NCI-H460 (cell line): ENCODE data around the gene FRS3. TPM values are rescaled to one million over a fixed set of nuclear protein-coding genes. Genes with fewer than 3 reads are reported as not detected.

Experiments used
- DNase-seq: peaks from one replicate; pipeline ENCODE4 v3.0.0-alpha.2; 2016; ENCODE audit warnings: low read depth; ENCODE audit errors: extremely low read depth
- total RNA-seq: library from RNA; depleted of rRNA; stranded (reverse); fragments of >200 nt; shearing (Covaris generic); gene quantifications from 2 replicates; pipeline ENCODE4 v1.2.3, GENCODE V29; 2014

Gene FRS3
- total RNA-seq, 1 experiment from 2014 or later, result 1.2 TPM

DNA sequence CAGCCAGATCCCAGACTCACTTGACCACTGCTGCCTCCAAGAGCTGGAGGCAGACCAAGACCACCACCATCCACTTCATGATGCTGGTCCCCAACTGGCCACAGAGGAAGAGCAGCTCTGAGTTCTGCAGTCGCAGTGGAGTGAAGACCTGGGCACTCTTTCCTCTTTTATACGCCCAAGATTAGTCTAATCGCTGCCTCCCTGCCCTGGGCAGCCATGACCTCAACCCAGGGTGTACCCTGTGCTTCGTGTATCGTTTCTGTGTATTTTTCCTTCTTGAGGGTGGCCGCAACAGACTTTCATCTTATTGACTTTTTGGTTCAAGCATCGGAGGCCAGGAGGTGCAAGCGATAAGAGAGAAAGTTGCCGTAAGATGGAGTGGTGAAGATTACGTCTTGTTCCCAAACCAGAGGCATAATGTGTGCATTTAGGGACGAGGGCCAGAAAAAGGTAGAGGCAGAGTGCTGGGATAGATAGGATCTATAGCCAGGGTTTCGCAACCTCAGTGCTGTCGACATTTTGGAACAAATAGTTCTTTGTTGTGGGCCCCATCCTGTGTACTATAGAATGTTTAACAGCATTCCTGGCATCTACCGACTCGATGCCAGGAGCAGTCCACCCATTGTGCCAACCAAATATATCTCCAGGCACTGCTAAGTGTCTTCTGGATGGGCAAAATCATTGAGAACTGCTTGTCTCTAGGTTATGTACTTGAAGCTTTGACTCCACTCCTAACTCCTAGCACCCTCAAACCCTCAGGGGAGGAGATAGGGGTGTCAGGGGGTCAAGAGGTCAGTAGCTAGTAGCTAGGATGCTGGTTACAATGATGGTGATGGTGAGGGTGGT, 32.2 kb downstream of the FRS3 start, which contains the start of gene PGC:
TSS of gene PGC (minus strand) at position 142 of the 846 bp plus-strand sequence. CDS start at position 79, 63 bp downstream.
- DNase-seq, result no peak

DNA sequence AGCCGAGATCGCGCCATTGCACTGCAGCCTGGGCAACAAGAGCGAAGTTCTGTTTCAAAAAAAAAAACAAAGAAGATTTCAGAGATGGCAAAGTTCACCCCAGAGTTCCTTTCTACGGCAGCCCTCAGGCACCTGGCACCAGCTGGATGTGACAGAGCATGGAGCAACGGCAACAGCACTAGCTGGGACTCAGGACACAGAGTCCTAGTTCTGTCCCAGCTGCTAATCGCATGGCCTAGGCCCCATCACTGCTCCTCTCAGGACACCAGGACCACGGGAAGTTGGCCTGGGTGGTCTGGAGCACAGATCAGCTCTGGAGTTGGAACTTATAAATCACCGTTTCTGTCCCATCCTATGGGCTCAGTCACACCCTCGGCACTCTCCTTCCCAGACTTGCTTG, 33.6 kb downstream of the FRS3 start:
- no peak for DNase-seq

DNA sequence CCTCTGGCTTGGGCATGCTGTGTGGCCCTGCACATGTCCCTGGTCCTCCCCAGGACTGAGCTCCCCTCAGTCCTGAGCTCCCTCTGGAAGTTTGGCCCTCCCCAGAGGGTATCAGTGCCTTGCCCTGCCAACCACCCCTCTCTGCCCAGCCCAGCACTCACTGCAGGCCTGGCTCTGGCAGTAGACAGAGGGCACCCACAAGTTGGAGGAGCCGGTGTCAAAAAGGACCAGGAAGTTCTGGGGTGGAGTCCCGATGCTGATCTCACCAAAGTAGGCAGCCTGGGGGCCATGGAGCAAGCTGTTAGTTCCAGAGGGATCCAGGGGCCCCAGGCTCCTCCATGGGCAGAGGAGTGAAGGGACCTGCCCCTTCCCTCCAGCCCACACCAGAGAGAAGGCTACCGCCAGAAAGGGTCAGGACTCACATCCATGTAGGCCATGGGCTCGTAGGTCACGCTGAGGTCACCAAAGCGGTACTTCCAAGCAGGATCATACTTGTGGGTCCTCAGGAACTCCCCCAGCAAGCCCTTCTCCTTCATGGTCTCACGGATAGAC, 35.4 kb downstream of the FRS3 start:
- DNase-seq, result no peak

DNA sequence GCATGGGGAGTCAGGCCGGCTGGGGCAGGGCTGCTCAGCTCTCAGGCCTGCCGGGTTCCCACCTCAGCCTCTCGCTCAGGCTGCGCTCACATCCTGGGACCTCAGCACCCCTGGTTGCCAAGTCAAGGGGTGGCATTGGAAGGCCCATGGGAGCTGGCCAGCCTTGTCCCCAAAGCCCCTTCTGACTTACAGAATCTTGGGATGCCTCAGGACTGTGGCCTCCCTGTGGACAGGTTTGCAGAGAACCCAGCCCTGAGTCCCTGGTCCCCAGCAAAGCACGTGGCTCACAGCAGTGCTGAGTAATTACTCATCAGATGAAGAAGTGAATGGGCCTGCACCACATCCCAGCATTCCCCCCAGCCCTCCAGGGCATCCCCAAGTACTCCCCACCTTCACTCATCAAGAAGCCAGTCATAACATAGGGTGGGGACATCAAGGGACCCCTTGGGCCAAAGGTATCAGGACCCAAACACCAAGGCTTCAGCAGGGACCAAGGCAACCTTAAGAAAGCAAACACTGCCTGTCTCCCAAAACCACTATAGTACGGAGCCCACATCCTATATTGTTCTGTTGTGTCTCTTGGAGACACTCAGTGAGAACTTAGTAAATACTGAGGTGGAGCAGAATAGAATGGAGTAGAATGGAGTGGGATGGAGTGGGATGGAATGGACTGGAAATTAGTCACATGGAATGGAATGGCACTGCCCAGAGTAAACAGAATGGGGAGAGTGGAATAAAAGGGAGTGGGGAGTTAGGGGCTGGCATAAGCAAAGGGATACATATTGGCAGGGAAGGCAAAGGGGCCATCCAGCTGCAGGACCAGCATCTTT, 36.1 kb downstream of the FRS3 start:
- no peak for DNase-seq

DNA sequence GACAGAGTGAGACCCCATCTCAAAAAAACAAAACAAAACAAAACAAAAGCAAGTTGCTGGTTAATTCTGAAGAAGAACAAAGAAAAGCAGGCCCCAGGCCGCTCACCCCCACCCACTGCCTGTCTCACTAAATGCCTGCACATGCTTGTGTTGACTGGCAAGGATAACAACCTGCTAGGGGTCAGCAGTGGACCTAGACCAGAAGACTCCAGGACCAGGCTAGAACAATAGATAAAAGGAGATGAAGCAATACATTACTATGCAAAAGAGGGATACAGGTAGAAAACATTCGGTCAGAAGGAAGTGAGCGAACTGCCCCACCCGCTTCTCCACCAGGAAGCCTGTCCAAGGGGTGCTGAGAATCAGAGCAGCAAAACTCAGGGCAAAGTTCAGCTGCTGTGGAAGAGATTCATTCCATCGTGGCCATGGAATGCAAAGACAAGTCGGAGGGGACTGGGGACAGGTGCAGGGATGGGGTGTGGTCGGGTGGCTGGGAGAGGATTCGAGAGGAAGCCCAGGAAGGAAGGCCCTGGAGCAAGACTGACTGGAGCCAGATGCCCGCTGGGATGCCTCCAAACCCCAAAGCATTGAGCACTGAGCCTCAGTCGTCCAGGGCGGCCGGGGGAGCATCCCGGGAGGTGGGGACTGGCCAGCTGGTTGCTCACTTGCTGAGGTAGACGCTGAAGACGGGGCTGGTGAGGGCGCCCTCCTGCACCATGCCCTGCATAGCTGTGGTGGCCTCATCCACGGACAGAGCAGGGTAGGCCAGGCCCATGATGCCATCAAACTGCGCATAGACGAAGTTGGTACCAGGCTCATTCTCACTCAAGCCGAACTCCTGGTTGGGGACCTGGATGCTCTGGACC, 37.8 kb downstream of the FRS3 start:
- DNase-seq, result no peak

DNA sequence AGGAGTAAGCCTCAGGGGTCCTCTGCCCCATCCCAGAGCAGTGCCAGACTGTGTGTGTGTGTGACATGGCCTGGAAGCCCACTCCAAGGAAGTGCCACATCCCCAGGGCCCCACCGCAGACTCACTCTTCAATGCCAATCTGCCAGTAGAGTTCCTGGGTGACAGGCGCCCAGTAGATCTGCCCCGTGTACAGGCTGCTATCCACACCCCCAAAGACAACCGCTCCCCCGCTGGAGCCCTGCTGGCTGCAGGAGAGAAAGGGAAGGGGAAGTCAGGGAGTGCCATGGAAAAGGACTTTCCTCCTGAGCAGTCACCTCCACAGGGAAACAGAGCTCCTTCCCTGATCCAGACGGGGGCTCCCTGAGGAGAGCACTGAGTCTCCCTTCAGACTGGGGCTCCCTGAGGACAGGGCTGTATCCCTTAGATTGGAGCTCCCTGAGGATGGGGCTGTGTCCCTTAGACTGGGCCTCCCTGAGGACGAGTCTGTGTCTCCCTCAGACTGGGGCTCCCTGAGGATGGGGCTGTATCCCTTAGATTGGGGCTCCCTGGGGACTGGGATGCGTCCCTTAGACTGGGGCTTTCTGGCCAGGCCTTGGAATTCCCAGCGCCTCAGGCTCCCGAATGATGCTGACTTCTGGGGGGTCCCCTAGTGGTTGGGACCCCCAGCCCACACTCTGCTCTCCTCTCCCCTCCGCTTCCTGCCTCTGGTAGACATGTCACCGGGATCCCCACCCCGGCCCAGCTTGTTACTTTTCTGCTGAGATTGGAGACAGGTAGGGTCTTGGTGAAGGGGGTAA, 39.1 kb downstream of the FRS3 start:
- no peak for DNase-seq

DNA sequence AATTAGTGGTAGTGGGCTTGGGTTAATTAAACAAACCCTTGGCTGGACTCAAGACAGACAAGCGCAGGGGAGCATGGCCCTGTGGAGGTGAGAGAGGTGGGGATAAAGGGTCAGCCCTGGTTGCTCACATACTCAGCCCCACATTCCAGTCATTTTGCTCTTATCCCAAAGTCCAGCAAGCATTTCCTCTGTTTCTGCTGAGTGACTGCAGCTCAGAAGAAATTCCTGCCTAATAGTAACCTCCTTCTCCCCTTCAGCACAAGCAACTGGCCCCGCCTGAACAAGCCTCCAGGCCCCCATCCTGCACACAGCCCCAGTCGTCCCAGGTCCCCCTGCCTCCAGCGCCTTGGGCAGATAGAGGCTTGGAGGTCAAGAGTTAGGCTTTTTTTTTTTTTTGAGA, 40.7 kb downstream of the FRS3 start:
- no peak for DNase-seq

DNA sequence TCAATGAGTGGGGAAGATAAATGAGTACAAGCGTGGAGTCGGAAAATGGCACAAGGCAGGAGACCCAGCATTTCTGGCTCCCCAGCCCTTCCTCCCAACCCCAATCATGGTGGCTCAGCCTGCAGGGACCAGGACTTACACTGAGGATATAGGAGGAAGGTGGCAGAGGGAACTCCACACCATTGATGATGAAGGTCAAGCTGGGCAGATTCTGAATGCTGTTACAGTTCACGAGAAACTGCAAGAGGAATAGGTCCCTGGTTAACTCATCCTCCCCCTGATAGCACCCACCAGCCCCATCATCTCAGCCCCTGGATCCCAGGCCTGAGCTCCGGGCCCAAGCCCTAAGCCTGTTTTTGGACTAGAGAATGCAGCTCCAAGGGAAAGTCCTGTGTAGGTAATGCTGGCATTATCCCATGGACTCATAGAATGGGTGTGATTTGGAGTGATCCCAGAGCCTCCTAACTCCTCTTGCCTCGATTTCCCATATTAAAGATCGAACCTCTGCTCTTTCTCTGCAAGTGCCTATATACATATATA, 42.0 kb downstream of the FRS3 start:
- DNase-seq, result no peak

DNA sequence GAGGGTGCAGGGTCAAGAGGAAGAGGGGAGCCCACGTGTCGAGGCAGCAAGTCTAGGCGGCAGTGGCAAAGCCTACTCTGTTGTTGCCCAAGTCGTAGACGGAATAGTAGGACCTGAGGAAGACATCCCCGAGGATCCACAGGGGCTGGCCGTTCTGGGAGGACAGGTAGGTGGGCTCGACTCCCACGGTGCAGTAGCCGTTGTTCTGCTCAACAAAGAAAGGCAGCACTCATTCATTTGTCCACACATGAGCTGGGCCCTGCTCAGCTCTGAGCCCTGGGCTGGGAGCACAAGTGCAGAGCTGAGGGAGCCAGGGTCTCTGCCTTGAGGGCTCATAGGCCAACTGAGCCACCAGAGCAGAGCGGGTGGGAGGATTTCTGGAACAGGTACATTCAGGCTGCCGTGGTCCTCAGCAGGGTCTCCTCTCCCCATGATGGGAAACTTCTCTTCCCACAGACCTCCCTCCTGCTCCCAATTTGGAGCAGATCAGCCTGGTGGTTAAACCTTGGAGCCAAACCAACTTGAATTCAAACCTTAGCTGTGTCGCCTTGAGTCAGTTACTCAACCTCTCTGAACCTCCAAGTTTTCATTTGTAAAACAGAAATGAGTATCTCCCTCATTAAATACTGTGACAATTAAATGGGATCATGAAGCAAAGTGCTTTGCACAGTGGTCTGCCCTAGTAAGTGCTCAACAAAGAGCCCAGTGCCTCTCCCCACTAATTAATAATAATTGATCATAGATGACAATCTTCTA, 42.7 kb downstream of the FRS3 start:
- no peak for DNase-seq

DNA sequence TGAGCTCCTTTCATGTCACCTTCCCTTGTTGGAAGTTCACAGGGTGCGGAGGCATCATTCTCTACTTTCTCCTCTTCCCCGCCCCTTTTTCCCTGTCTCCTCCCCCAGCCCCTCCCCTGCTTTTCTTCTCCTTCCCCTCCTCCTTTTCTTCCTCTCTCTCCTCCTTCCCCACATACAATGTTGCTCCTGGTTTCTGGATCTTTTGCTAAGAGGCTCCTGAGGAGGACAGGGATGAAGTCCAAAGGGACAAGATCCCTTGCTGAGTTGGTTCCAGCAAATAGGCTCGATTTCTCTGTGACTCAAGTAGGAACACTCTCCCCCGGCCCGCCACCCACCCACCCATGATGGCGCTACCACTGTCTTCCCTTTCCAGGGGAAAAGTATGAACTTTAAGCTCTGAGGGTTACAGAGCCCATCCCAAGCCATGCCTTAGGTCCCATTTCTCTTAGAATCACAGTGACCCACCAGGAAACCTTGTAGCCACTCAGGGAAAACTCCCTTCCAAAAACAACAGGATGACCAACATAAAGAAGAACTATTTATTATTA, 43.4 kb downstream of the FRS3 start:
- no peak for DNase-seq

DNA sequence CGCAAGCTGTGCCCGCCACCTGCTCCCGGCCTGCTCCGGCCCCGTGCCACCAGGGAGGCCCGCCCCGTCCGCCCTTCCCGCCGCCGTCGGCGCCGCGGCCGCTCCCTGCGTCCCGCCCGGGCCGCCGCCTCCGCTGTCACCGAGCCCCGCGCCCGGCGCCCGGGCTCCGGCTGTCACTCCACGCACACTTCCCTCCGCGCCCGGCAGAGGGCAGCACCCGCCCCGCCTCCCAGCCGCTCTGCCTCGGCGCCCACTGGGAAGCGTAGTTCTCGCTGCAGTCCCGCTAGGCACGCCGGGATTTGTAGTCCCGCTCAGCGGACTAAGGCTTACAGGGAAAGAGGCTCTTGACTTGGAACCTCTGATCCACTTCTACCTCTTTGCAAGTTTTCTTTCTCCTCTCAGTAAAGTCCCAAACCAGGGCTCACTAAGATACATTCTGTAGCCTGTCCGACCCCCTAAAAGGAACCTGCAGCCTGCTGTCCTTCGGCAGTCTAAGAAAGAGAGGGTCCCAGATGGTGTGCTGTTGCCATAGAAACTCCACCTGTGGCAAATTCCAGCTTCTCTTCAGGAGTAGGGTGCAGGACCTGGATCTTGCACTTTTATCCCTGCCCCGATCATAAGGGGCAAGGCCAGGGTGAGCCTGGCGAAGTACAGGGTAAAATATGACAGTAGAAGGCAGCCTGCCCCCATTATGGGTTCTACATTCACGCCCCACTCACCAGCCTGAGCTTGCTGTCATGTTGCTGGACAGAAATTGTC, 44.1 kb downstream of the FRS3 start, which contains the start of gene TFEB:
TSS of gene TFEB (minus strand) at position 182 of the 759 bp plus-strand sequence. CDS start 44,395 bp downstream, outside the sequence.
- DNase-seq, result peak; percentile 81

DNA sequence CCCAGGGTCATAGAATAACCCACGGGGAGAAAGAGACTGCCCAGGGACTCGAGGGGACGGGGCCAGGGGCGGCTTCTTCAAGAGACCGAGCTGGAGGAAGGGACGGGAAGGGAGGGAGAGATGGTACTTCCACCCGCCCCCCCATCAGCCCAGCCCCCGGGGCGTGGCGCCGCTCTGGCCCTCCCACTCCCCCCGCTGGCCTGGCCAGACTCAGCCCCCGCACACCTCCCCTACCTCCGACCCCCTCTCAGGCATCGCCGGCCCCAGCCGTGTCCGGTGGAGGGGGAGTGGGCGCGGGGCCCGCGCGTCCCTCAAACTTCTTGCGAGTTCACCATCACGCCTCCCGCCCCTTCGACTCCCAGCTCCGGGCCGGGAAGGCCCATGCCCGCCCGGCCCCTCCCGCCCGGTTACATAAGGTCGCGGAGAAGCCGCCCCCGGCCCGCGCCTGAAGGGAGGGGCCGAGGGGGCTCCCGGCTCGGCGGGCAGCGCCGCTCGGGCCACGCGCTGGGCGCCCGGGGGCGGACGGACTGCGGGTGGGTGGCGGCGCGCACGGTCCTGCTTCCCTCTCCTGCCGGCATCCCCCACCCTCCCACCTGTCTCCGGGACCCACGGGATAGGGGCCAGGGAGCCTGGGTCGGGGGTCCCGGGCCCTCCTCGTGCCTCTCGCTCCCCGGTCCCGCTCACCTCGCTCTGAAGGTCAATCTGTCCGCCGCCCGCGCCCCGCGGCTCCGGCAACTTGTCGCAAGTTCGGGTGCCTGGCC, 44.9 kb downstream of the FRS3 start:
- DNase-seq, result no peak

DNA sequence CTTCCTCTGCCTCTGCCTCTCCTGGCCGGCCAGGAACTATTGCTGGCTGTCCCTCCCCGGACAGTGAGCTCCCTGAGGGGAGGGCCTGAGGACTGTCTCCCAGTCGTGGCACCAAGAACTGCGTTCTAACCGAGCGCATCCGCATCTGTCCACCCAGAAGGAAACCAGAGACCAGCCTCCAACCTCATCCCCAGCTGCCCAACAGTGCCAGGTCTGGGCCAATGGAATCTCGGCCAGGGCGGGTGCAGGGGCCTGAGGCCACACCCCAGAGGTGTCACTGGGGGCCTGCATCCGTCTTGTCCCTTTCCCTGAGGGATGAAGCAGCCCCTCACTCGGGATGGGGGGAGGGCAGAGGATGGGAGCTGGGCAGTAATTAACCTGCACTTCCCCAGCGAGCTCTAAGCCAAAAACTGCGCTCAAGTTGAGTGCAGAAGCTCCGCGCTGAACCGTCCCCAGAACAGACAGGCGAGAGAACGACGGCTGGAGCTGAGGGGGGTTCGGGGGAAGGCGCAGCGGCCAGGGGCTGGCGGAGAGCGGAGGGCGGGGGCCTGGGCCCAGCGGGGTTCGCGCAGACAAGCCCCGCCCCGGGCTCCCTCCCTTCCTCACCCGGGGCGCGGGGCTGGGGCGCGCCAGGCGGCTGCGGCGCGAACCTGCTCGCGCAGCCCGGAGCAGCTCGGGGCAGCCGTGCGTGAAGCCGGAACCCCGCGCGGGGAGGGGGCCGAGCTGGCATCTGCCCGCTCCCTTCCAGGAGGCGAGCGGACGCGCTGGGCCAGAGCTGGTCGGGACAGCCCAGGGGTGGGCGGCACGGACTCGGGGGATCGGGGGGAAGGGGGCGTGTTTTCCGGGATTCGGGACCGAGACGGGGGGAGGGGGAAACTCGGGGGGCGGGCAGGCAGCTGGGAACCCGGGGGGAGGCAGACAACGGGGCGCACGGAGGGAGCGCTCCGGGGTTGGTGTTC, 45.7 kb downstream of the FRS3 start:
- DNase-seq, result no peak

DNA sequence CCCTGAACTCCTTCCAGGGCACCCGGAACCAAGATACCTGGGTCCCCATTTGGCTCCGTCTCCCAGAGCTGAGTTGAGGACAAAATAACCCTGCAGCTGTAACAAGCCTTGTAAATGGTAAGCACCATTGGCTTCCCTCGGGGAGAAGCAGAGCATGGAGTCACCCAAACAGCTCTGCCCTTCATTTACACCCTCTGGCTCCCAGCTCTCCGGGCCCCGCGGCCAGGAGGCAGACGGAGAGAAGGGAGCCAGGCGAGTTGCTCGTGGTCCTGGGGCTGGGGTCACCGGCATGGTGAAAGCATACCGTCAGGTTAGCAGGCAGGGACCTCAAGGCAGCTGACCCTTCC, 46.4 kb downstream of the FRS3 start:
- DNase-seq, result no peak

DNA sequence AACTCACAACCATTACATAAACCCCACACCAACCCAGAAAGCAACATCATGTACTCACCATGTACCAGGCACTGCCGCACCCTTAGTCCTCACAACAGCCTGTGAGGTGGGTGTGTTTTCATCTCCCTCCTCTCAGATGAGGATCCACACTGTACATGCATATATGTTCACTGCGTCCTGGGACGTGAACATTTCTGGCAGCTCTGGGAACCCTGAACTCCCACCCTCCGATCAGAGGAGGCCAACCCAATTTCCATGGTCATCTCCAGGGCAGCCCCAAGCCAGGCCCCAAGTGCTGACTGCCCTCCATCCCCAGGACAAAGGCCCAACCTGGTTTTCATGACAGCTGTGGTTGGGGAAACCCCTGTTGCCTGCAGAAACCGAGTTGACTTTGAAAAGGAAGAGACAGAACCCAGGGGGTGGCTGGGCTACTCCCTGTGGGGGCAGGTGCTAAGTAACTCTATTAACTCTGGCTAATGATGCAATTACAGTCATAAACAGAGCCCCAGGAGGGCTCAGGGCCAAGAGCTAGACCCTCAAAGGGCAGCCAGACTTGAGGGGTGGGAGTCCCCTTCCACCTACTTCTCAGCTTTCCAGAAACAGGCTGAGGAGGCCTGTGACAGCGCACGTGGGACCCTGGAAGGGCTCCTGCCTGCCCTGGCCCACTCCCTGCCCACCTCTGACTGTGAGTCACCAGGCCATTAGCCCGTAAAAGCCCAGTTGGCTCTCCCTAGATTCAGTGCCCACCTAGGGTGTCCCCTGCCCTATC, 46.9 kb downstream of the FRS3 start:
- no peak for DNase-seq
